ENCODE data around the gene JAKMIP2. TPM values are rescaled to one million over a fixed set of nuclear protein-coding genes. Genes with fewer than 3 reads are reported as not detected.
"Not testable (repeated sequence)": the region's sequence is repeated elsewhere in the genome, so short reads cannot be mapped to it uniquely, and the experiment has no call there.

Gene JAKMIP2
- total and polyA plus RNA-seq, 2 donors (not counting 1 experiment from before 2014, with no cell fraction given) = 1.3 to 6.5 TPM

- peak; percentile 76 to 92 for DNase-seq (ENCODE audit: low read depth in 2 of 2)
- Histone ChIP-seq H3K4me3 (replicated peaks in 1 of 4; ENCODE audit: control extremely low read depth in 1 of 4, insufficient read depth in 1 of 4, low read depth in 3 of 4, low read length in 4 of 4) (peak overlapping the region in 3 of 4 experiments; percentile 27 to 43 (median 36)), H3K9ac (ENCODE audit: insufficient read depth, low read length) (peak overlapping the region; percentile 39), H3K27ac (ENCODE audit: insufficient read depth, low read length) (peak overlapping the region; percentile 61), H4K20me1 (ENCODE audit: control insufficient read depth, extremely low read depth, insufficient read depth, low read length) (no peaks in the 10 kb centered on the region), H3K27me3 (ENCODE audit: control insufficient read depth, insufficient read depth, low read length) (no peaks in the 10 kb centered on the region), H3K36me3 (ENCODE audit: control insufficient read depth, insufficient read depth, low read length) (no peaks in the 10 kb centered on the region), H3K79me2 (ENCODE audit: control insufficient read depth, insufficient read depth, low read length) (no peaks in the 10 kb centered on the region), H3K4me1 (ENCODE audit: control insufficient read depth, extremely low read depth, insufficient read depth, low read length) (peaks cover 8% of the 10 kb centered on the region), H3K4me2 (ENCODE audit: extremely low read depth, insufficient read depth, low read length) (peak overlapping the region; percentile 89), H3K9me3 (ENCODE audit: control insufficient read depth, insufficient read depth, low read depth, low read length) (no peaks in the 10 kb centered on the region), H2AFZ (ENCODE audit: low read length) (peak overlapping the region; percentile 60)
- TF ChIP-seq CTCF (conservative IDR thresholded peaks at IDR 0.05 in 1 of 2, IDR thresholded peaks at IDR 0.05 in 1 of 2; ENCODE audit: low read depth in 1 of 2, low read length in 2 of 2) (no peak), EZH2 (IDR thresholded peaks at IDR 0.05; ENCODE audit: low read length, missing control alignments) (no peak)
These were observed 228.2 kb downstream of the JAKMIP2 start for GRCh38 chr5:147554261-147554817.

GRCh38 chr5:147553817-147554216 is 228.7 kb downstream of the JAKMIP2 start:
- H3K79me2 ChIP-seq (ENCODE audit: control insufficient read depth, insufficient read depth, low read length); H3K36me3 ChIP-seq (ENCODE audit: control insufficient read depth, insufficient read depth, low read length); H3K9me3 ChIP-seq (ENCODE audit: control insufficient read depth, insufficient read depth, low read depth, low read length); DNase-seq (ENCODE audit: low read depth in 2 of 2); H3K4me1 ChIP-seq (ENCODE audit: control insufficient read depth, extremely low read depth, insufficient read depth, low read length); H4K20me1 ChIP-seq (ENCODE audit: control insufficient read depth, extremely low read depth, insufficient read depth, low read length); H3K27me3 ChIP-seq (ENCODE audit: control insufficient read depth, insufficient read depth, low read length): not testable (repeated sequence)
- peak overlapping the region; percentile 39 for H3K9ac ChIP-seq (ENCODE audit: insufficient read depth, low read length)
- peak overlapping the region; percentile 89 for H3K4me2 ChIP-seq (ENCODE audit: extremely low read depth, insufficient read depth, low read length)
- H3K27ac ChIP-seq (ENCODE audit: insufficient read depth, low read length) = peak overlapping the region; percentile 61
- H2AFZ ChIP-seq (ENCODE audit: low read length) = peak overlapping the region; percentile 60
- peak overlapping the region in 3 of 4 experiments; percentile 27 to 43 (median 36) for H3K4me3 ChIP-seq (replicated peaks in 1 of 4; ENCODE audit: control extremely low read depth in 1 of 4, insufficient read depth in 1 of 4, low read depth in 3 of 4, low read length in 4 of 4)

GRCh38 chr5:147552897-147553296 is 229.6 kb downstream of the JAKMIP2 start:
- TF ChIP-seq CTCF (conservative IDR thresholded peaks at IDR 0.05 in 1 of 2, IDR thresholded peaks at IDR 0.05 in 1 of 2; ENCODE audit: low read depth in 1 of 2, low read length in 2 of 2) = no peak
- no peak for TF ChIP-seq EZH2 (IDR thresholded peaks at IDR 0.05; ENCODE audit: low read length, missing control alignments)
- Histone ChIP-seq H3K36me3 (ENCODE audit: control insufficient read depth, insufficient read depth, low read length) (no peaks in the 10 kb centered on the region), H3K79me2 (ENCODE audit: control insufficient read depth, insufficient read depth, low read length) (no peaks in the 10 kb centered on the region), H3K9ac (ENCODE audit: insufficient read depth, low read length) (no peak overlapping the region), H3K9me3 (ENCODE audit: control insufficient read depth, insufficient read depth, low read depth, low read length) (no peaks in the 10 kb centered on the region), H3K4me3 (replicated peaks in 1 of 4; ENCODE audit: control extremely low read depth in 1 of 4, insufficient read depth in 1 of 4, low read depth in 3 of 4, low read length in 4 of 4) (no peak overlapping the region), H3K4me2 (ENCODE audit: extremely low read depth, insufficient read depth, low read length) (no peak overlapping the region), H3K27ac (ENCODE audit: insufficient read depth, low read length) (no peak overlapping the region), H4K20me1 (ENCODE audit: control insufficient read depth, extremely low read depth, insufficient read depth, low read length) (no peaks in the 10 kb centered on the region), H2AFZ (ENCODE audit: low read length) (no peak overlapping the region), H3K4me1 (ENCODE audit: control insufficient read depth, extremely low read depth, insufficient read depth, low read length) (peaks cover 8% of the 10 kb centered on the region), H3K27me3 (ENCODE audit: control insufficient read depth, insufficient read depth, low read length) (no peaks in the 10 kb centered on the region)
- no peak for DNase-seq (ENCODE audit: low read depth in 2 of 2)
